ENCODE data around the gene ZNF440.

- TF ChIP-seq EZH2 (IDR thresholded peaks at IDR 0.05; ENCODE audit: borderline replicate concordance, low read length): no peak
- no peak for TF ChIP-seq CTCF (conservative IDR thresholded peaks at IDR 0.05 in 1 of 2, IDR thresholded peaks at IDR 0.05 in 1 of 2; ENCODE audit: extremely low read depth in 1 of 2, insufficient read depth in 1 of 2, low read depth in 1 of 2, low read length in 2 of 2)
These were observed 47.2 kb upstream of the ZNF440 start, which contains the start of gene ZNF441 for GRCh38 chr19:11766597-11767591.

Data from mammary epithelial cell (primary cell).